ENCODE results near the gene SYNCRIP. TPM values are rescaled to one million over a fixed set of nuclear protein-coding genes. Genes with fewer than 3 reads are reported as not detected.
"Not testable (repeated sequence)": the region's sequence is repeated elsewhere in the genome, so short reads cannot be mapped to it uniquely, and the experiment has no call there.

Gene SYNCRIP
- total RNA-seq, 2 experiments from 2014 or later: 111 to 118 TPM

GRCh38 chr6:85614780-85615179 lies 27.9 kb downstream of the SYNCRIP start:
- POLR2A ChIA-PET: interaction anchor here (0.7 kb wide), 1 partner anchor 21 kb away, joined by 3 read pairs; the partner anchor contains the start of gene SNX14
- CTCF ChIA-PET: no interaction called here
- Mint-ChIP-seq H3K27me3 (no peaks in the 10 kb centered on the region), H3K4me1 (peaks cover 17% of the 10 kb centered on the region), H3K36me3 (ENCODE audit: low read depth) (peaks cover 61% of the 10 kb centered on the region), H3K4me3 (no peak overlapping the region), H3K9me3 (no peaks in the 10 kb centered on the region), H3K27ac (no peak overlapping the region)
- no peak for DNase-seq

DNA sequence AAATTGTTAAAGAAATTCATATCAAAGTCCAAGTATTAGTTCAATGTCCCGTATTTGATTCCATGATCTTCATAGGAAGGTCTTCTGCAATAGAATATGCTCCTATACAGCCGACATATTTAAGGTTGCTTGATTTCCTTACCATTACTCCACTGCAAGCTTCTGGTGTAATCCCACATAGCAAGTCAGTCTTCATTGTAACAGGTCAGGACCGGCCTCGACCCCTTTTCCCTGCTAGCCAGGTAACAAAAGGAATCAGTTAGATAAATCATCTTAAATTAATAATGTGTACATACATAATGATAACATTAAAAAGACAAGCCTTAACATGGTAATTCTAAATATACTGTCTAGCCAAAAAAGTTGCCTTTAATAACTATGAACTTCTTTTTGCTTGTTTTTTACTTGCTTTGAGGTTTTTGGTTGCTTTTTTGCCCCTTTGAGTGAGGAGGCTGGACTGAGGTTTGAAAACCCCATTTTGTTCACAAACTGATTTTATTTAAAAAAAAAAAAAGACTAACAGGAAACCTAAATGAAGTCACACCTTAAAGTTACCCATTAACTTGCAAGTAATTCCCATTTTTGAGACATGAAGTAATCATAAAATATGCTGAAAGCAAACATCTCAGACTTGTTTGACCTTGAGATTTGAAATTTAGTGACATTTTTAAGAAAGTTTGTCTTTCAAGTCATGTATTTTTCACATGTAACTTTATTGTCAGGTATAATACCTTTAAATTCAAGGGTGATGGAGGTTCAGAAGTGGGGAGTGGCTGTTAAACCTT lies 29.8 kb downstream of the SYNCRIP start:
- no peaks in the 10 kb centered on the region for H3K9me3 Mint-ChIP-seq
- peaks cover 10% of the 10 kb centered on the region for H3K4me1 Mint-ChIP-seq
- CTCF ChIA-PET: interaction anchor here (1.5 kb wide), 1 partner anchor 26 kb away, joined by 3 read pairs; no protein-coding TSS in a partner anchor
- H3K27ac Mint-ChIP-seq: no peak overlapping the region
- no peak for DNase-seq
- no peak overlapping the region for H3K4me3 Mint-ChIP-seq
- peaks cover 58% of the 10 kb centered on the region for H3K36me3 Mint-ChIP-seq (ENCODE audit: low read depth)
- H3K27me3 Mint-ChIP-seq: no peaks in the 10 kb centered on the region
- POLR2A ChIA-PET: no interaction called here

DNA sequence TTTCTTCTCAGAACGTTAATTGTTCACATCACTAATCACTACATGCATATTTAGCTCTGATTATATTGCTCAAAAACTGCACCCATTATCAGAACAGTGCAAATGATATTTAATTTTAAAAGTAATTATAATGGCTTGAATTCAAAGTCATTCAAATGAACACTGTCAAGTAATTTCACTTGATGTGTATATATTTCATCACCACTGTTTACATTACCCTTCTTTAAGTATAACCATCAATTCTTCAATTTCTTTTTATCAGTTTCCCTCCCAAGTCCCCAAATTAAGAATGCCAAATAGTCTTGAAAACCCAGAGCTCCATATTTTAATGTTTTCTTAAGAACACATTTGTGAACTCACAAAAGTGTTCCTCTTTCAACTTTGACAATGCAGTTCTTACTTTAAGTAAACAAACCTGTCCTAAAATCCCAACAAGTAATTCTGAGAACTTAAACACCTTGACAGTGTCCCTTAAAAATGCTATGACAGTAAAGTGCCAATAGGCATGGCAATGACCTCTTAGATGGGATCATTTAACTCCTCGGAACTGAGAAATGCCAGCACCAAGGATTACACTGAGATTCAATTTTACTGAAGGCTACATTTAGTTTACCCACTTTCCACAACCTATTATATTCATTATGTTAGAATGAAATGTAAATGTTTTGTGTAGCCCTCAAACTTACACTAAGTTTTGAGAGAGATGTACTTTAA lies 32.3 kb downstream of the SYNCRIP start:
- ChIA-PET POLR2A (no interaction called here), CTCF (interaction anchor here (1.1 kb wide), 1 partner anchor 9 kb away, joined by 3 read pairs; no protein-coding TSS in a partner anchor)
- no peak overlapping the region for H3K27ac Mint-ChIP-seq
- no peak overlapping the region for H3K4me3 Mint-ChIP-seq
- peaks cover 7% of the 10 kb centered on the region for H3K4me1 Mint-ChIP-seq
- H3K36me3 Mint-ChIP-seq (ENCODE audit: low read depth): peaks cover 47% of the 10 kb centered on the region
- no peaks in the 10 kb centered on the region for H3K9me3 Mint-ChIP-seq
- no peak for DNase-seq
- no peaks in the 10 kb centered on the region for H3K27me3 Mint-ChIP-seq

GRCh38 chr6:85602100-85602499 lies 40.6 kb downstream of the SYNCRIP start:
- H3K27ac Mint-ChIP-seq: no peak overlapping the region
- H3K4me1 Mint-ChIP-seq: no peaks in the 10 kb centered on the region
- H3K27me3 Mint-ChIP-seq: no peaks in the 10 kb centered on the region
- peaks cover 10% of the 10 kb centered on the region for H3K36me3 Mint-ChIP-seq (ENCODE audit: low read depth)
- POLR2A ChIA-PET: interaction anchor here (0.7 kb wide), 1 partner anchor 70 kb away, joined by 3 read pairs; no protein-coding TSS in a partner anchor
- CTCF ChIA-PET: no interaction called here
- no peaks in the 10 kb centered on the region for H3K9me3 Mint-ChIP-seq
- no peak overlapping the region for H3K4me3 Mint-ChIP-seq
- no peak for DNase-seq

DNA sequence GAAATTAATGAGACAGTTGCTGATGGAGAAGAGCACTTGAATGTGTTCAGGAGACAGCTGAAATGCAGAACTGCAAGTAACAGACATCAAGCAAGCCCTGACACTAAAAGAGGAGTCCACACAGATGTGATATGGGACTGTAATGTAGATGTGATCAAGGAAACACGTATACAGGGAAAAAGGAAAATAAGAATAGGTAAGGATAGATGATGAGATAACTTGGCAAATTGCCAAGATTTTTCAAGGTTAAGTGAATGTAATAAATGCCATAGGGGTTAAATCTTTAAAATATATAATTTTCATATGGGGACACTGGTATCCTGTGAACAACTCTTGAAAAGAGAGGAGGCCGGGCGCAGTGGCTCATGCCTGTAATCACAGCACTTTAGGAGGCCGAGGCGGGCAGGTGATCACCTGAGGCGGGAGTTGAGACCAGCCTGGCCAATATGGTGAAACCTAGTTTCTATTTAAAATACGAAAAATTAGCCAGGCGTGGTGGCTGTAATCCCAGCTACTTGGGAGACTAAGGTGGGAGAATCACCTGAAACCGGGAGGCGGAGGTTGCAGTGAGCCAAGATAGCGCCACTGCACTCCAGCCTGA lies 41.9 kb downstream of the SYNCRIP start:
- CTCF ChIA-PET: interaction anchor here (1.4 kb wide), 1 partner anchor 9 kb away, joined by 3 read pairs; no protein-coding TSS in a partner anchor
- Mint-ChIP-seq H3K9me3 (no peaks in the 10 kb centered on the region), H3K4me3 (no peak overlapping the region), H3K27me3 (no peaks in the 10 kb centered on the region), H3K4me1 (no peaks in the 10 kb centered on the region), H3K27ac (no peak overlapping the region), H3K36me3 (ENCODE audit: low read depth) (peaks cover 8% of the 10 kb centered on the region)
- POLR2A ChIA-PET: no interaction called here
- DNase-seq: no peak

GRCh38 chr6:85594197-85594930 lies 48.3 kb downstream of the SYNCRIP start:
- peak overlapping the region; percentile 94 for H3K27ac Mint-ChIP-seq
- CTCF ChIA-PET: interaction anchor here (1.0 to 1.8 kb wide), 2 partner anchors 22 to 46 kb away, joined by 3 to 8 read pairs; no protein-coding TSS in a partner anchor
- POLR2A ChIA-PET: interaction anchor here (0.6 to 1.4 kb wide), 4 partner anchors 49 to 84 kb away, joined by 4 to 8 read pairs (median 6); partner anchors contain the start of gene SYNCRIP
- H3K4me1 Mint-ChIP-seq: peaks cover 32% of the 10 kb centered on the region
- H3K4me3 Mint-ChIP-seq: peak overlapping the region; percentile 93
- peaks cover 25% of the 10 kb centered on the region for H3K36me3 Mint-ChIP-seq (ENCODE audit: low read depth)
- H3K27me3 Mint-ChIP-seq: no peaks in the 10 kb centered on the region
- peaks cover 12% of the 10 kb centered on the region for H3K9me3 Mint-ChIP-seq
- no peak for DNase-seq

DNA sequence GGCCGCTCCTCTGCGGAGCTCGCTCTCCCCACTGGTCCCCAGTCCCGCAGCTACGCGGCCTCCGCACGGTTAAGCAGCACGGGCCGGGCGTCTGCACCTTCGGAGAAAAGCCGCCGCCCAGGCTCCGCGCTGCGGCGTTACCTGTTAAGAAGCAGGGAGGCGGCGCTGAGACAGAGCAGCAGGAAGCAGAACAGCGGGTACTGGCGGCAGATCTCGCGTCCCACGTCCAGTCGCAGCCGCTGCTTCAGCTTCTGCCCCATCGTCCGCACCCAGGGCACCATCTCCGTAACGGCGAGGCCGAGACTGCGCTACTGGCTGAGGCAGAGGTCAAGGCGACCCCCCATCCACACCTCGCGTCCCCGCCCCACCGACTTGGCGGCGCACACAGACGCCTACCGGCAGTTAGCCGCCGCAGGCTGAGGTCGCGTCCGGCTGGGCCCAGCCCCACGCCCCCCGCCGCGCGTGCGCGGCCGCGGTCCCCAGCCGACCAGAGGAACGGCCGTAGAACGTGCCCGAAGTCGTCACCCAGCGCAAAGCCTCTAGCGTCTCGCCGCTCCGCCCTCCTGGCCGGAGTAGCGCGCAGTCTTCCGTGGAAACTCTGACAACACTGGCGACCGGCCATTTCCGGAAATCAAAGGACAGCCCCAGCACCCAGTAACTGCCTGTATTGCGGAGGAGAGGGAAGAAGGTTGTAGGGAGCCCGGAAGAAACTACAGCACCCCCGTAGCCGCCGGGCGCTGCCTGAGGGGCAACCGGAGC lies 49.1 kb downstream of the SYNCRIP start, which contains the start of gene SNX14:
Gene SNX14 (minus strand): TSS at position 421 of the 759 bp plus-strand sequence. CDS start 140 bp downstream, at position 281.
- DNase-seq: peak; percentile 75
- peaks cover 15% of the 10 kb centered on the region for H3K9me3 Mint-ChIP-seq
- no peaks in the 10 kb centered on the region for H3K27me3 Mint-ChIP-seq
- peaks cover 32% of the 10 kb centered on the region for H3K4me1 Mint-ChIP-seq
- H3K27ac Mint-ChIP-seq: peak within 1 kb of the TSS; percentile 94
- peaks cover 28% of the 10 kb centered on the region for H3K36me3 Mint-ChIP-seq (ENCODE audit: low read depth)
- H3K4me3 Mint-ChIP-seq: peak within 1 kb of the TSS; percentile 93
- CTCF ChIA-PET: interaction anchor here (0.6 to 1.8 kb wide), 4 partner anchors 22 to 78 kb away, joined by 3 to 8 read pairs (median 3); no protein-coding TSS in a partner anchor
- POLR2A ChIA-PET: interaction anchor here (0.6 to 1.4 kb wide), 5 partner anchors 21 to 85 kb away, joined by 3 to 8 read pairs (median 4); partner anchors contain the start of gene SYNCRIP

DNA sequence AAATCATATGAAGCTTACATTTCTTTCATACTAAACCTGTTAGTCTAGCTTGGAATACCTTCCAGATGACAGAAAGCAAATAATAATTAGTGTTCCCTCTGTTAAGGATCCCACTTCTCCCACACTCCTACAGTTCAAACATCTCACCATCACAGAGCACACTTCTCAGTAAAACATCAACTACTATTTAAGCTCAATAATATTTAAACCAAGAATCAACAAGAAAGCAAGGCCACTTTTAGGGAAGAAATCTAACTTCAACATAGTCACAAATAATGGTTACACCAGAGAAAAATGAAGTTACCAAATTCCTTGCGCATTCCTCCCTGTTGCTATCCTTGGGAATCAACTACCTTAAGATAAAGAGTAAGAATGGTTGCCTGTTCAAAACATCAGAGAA lies 50.7 kb downstream of the SYNCRIP start:
- ChIA-PET POLR2A (no interaction called here), CTCF (interaction anchor here (1.0 kb wide), 1 partner anchor 50 kb away, joined by 3 read pairs; the partner anchor contains the start of gene SYNCRIP)
- Mint-ChIP-seq H3K27me3 (no peaks in the 10 kb centered on the region), H3K27ac (peak overlapping the region; percentile 66), H3K9me3 (peaks cover 18% of the 10 kb centered on the region), H3K36me3 (ENCODE audit: low read depth) (peaks cover 30% of the 10 kb centered on the region), H3K4me3 (peak overlapping the region; percentile 93), H3K4me1 (peaks cover 32% of the 10 kb centered on the region)
- no peak for DNase-seq

GRCh38 chr6:85591207-85591606 lies 51.5 kb downstream of the SYNCRIP start:
- Mint-ChIP-seq H3K27ac (no peak overlapping the region), H3K9me3 (peaks cover 20% of the 10 kb centered on the region), H3K36me3 (ENCODE audit: low read depth) (peaks cover 31% of the 10 kb centered on the region), H3K4me3 (no peak overlapping the region), H3K27me3 (no peaks in the 10 kb centered on the region), H3K4me1 (peaks cover 32% of the 10 kb centered on the region)
- ChIA-PET CTCF (interaction anchor here (1.0 to 1.1 kb wide), 2 partner anchors 10 to 51 kb away, joined by 3 read pairs; partner anchors contain the start of gene SYNCRIP), POLR2A (no interaction called here)
- DNase-seq: no peak

- Mint-ChIP-seq H3K36me3 (ENCODE audit: low read depth) (peaks cover 66% of the 10 kb centered on the region), H3K4me1 (peaks cover 8% of the 10 kb centered on the region), H3K9me3 (peaks cover 49% of the 10 kb centered on the region), H3K27ac (no peak overlapping the region), H3K4me3 (no peak overlapping the region), H3K27me3 (no peaks in the 10 kb centered on the region)
- ChIA-PET CTCF (no interaction called here), POLR2A (no interaction called here)
- DNase-seq: no peak
Observed at GRCh38 chr6:85585741-85586140, 56.9 kb downstream of the SYNCRIP start.

DNA sequence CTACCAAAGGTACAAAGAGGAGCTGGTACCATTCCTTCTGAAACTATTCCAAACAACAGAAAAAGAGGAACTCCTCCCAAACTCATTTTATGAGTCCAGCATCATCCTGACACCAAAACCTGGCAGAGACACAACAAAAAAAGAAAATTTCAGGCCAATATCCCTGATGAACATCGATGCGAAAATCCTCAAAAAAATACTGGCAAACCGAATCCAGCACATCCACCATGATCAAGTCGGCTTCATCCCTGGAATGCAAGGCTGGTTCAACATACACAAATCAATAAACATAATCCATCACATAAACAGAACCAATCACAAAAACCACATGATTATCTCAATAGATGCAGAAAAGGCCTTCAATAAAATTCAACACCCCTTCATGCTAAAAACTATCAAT lies 59.9 kb downstream of the SYNCRIP start:
- H3K9me3 Mint-ChIP-seq: peaks cover 35% of the 10 kb centered on the region
- H3K4me3 Mint-ChIP-seq, H3K27ac Mint-ChIP-seq, DNase-seq, H3K27me3 Mint-ChIP-seq, CTCF ChIA-PET, POLR2A ChIA-PET, H3K4me1 Mint-ChIP-seq: not testable (repeated sequence)
- H3K36me3 Mint-ChIP-seq (ENCODE audit: low read depth): peaks cover 51% of the 10 kb centered on the region

All from activated CD4-positive, alpha-beta T cell treated with anti-CD3 and anti-CD28 coated beads, Interleukin-2, amount 10 ng/mL, durations not matched to agents 7 days and 5 days (primary cell).